Hematopoietic multipotent progenitor cell treated with erythropoietin and hydrocortisone succinate and interleukin-3 and kit ligand, for 8 days (in vitro differentiated cells): ENCODE data around the gene PDE4B.
"Not testable (repeated sequence)": the region's sequence is repeated elsewhere in the genome, so short reads cannot be mapped to it uniquely, and the experiment has no call there.

Source experiments
- DNase-seq: peaks from one replicate; pipeline ENCODE4 v3.0.0-alpha.2; 2015

Gene PDE4B

GRCh38 chr1:65998763-65999583 is 206.3 kb downstream of the PDE4B start:
- DNase-seq = no peak

DNA sequence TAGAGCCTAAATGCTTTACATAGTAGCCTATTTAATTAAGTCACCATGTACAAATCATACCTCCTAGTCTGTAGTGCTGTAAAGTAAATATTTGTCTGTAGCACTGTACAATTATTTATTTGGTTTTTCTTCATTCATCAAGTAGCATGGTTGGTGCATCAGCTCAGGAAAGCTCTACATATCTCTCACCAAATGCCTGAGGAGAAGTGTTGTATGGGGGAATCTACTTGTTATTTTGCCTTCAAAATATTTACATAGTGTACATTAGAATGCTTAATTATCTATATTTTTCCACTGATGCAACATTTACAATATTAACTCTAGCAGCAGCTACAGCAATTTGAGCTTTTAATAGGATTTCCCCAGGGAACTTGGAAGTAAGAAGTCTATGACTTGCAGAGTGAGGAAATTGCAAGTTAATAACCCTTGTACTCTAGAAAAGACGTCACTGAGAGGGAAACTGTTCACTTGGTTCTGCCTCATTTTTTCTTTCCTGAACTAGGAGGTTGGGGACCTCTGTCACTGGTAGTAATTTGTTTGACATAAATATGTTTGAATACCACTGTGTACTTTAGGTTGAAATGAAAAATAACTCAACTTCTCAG is 207.4 kb downstream of the PDE4B start:
- no peak for DNase-seq

- DNase-seq = no peak
Measured at GRCh38 chr1:66003690-66004089, 211.0 kb downstream of the PDE4B start.

DNA sequence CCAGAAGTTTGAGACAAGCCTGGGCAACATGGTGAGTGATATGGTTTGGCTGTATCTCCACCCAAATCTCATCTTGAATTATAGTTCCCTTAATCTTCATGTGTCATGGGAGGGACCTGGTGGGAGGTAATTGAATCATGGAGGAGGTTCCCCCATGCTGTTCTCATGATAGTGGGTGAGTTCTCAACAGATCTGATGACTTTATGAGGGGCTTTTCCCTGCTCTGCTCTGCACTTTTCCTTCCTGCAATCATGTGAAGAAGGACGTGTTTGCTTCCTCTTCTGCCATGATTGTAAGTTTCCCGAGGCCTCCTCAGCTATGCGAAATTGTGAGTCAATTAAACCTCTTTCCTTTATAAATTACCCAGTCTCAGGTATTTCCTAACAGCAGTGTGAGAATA is 213.8 kb downstream of the PDE4B start:
- not testable (repeated sequence) for DNase-seq

GRCh38 chr1:66012106-66012784 is 219.6 kb downstream of the PDE4B start:
- DNase-seq = no peak

- DNase-seq = no peak
Measured at GRCh38 chr1:66013371-66013770, 220.7 kb downstream of the PDE4B start.

GRCh38 chr1:66022904-66023620 is 230.4 kb downstream of the PDE4B start:
- no peak for DNase-seq

GRCh38 chr1:66025188-66025587 is 232.5 kb downstream of the PDE4B start:
- no peak for DNase-seq

DNA sequence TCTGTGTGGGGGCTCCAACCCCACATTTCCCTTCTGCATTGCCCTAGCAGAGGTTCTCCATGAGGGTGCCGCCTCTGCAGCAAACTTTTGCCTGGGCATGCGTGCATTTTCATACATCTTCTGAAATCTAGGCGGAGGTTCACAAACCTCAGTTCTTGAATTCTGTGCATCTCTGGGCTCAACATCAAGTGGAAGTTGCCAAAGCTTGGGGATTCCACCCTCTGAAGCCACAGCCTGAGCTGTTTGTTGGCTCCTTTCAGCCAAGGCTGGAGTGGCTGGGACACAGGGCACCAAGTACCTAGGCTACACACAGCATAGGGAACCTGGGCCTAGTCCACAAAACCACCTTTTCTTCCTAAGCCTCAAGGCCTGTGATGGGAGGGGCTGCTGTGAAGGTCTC is 235.3 kb downstream of the PDE4B start:
- no peak for DNase-seq

DNA sequence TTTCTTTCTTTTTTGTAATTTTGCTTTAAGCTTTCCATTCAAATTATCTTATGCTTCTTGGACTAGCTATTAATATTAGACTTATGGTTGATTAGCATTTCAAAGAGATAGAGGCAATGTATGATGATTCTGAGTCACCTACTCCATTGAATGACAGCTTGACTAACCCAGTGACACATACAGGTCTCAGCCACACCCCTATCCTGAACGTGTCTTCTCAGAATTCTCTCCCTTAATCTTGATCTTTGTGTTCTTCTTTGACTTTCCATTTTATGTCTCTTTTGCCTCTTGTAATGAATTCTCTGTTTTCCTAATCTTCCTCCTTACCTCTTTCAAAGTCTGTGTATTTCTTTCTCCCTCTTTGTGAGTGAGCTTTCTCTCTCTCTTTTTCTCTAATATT is 241.1 kb downstream of the PDE4B start:
- DNase-seq = no peak

- no peak for DNase-seq
Measured at GRCh38 chr1:66035616-66036245, 243.0 kb downstream of the PDE4B start.

GRCh38 chr1:66041654-66042053 is 249.0 kb downstream of the PDE4B start:
- no peak for DNase-seq

GRCh38 chr1:66043186-66043585 is 250.5 kb downstream of the PDE4B start:
- DNase-seq = no peak

GRCh38 chr1:66044912-66045311 is 252.2 kb downstream of the PDE4B start:
- no peak for DNase-seq

- no peak for DNase-seq
Measured at GRCh38 chr1:66046415-66046814, 253.7 kb downstream of the PDE4B start.

GRCh38 chr1:66048011-66048410 is 255.3 kb downstream of the PDE4B start:
- DNase-seq = no peak

GRCh38 chr1:66050123-66050522 is 257.4 kb downstream of the PDE4B start:
- no peak for DNase-seq

- DNase-seq = no peak
Measured at GRCh38 chr1:66050633-66051032, 257.9 kb downstream of the PDE4B start.

DNA sequence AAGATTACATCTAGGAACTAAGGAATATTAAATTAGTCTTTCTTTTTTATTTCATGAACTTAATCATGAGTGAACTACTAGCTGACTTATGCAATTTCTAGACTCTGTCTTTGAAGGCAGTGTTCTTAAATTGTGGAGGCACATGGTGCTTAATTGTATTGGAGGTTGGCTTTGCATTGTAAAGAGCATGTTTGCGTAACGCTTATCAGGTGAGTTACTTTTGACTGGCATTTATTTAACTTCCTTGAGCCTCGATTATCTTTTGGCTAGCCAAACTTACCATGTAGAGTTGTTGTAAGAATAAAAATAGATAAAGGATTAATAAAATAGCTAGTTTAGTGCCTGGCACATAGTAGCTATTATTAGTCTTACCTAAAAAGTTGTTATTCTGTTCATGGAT is 262.4 kb downstream of the PDE4B start:
- DNase-seq = no peak

DNA sequence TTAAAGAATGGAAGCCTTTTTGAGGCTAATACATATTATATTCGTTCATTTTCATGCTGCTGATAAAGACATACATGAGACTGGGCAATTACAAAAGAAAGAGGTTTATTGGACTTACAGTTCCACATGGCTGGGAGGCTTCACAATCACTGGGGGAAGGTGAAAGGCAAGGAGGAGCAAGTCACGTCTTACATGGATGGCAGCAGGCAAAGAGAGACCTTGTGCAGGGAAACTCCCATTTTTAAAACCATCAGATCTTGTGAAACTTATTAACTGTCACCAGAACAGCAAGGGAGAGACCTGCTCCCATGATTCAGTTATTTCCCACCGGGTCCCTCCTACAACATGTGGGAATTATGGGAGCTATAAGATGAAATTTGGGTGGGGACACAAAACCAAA is 264.8 kb downstream of the PDE4B start:
- DNase-seq = not testable (repeated sequence)

DNA sequence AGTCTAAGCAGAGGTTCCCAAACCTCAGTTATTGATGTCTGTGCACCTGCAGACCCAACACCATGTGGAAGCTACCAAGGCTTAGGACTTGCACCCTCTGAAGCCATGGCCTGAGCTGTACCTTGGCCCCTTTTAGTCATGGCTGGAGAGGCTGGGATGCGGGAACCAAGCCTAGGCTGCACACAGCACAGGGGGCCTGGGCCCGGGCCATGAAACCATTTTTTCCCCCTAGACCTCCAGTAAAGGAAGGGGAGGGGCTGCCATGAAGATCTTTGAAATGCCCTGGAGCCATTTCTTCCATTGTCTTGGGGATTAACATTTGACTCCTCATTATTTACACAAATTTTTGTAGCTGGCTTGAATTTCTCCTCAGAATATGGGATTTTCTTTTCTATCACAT is 265.9 kb downstream of the PDE4B start:
- DNase-seq = no peak

DNA sequence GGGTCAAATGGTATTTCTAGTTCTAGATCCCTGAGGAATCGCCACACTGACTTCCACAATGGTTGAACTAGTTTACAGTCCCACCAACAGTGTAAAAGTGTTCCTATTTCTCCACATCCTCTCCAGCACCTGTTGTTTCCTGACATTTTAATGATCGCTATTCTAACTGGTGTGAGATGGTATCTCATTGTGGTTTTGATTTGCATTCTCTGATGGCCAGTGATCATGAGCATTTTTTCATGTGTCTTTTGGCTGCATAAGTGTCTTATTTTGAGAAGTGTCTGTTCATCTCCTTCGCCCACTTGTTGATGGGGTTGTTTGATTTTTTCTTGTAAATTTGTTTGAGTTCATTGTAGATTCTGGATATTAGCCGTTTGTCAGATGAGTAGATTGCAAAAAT is 274.5 kb downstream of the PDE4B start:
- not testable (repeated sequence) for DNase-seq
